Liver (tissue), 9 donors: Measurements from ENCODE around the gene TCF7L2. TPM values are rescaled to one million over a fixed set of nuclear protein-coding genes. Genes with fewer than 3 reads are reported as not detected.

Experiments
- DNase-seq: peaks from one replicate; pipeline ENCODE4 v3.0.0-alpha.2; 2017; ENCODE audit warnings: low spot score
- H3K27ac ChIP-seq, 2 donors: one replicate each; pipeline ENCODE4 v1.7.0; 2013; ENCODE audit warnings: inconsistent platforms in 2 of 2, low read length in 2 of 2, control low read depth in 1 of 2, low read depth in 1 of 2, mild to moderate bottlenecking in 1 of 2
- H3K27me3 ChIP-seq, 4 donors: one replicate each; pipeline versions ENCODE4 v1.6.1 to v1.7.0; 2013; ENCODE audit warnings: low read length in 3 of 4, inconsistent platforms in 1 of 4, mild to moderate bottlenecking in 1 of 4, moderate library complexity in 1 of 4; ENCODE audit not compliant: control insufficient read depth in 4 of 4, insufficient read depth in 4 of 4
- H3K36me3 ChIP-seq, 4 donors: one replicate each; pipeline versions ENCODE4 v1.6.1 to v1.7.0; 2013; ENCODE audit warnings: low read length in 3 of 4, mild to moderate bottlenecking in 3 of 4, low read depth in 1 of 4, moderate library complexity in 1 of 4; ENCODE audit not compliant: control insufficient read depth in 4 of 4, insufficient read depth in 3 of 4
- H3K4me1 ChIP-seq, 4 donors: one replicate each; pipeline versions ENCODE4 v1.6.1 to v1.7.0; 2013; ENCODE audit warnings: low read length in 3 of 4, mild to moderate bottlenecking in 3 of 4, moderate library complexity in 1 of 4; ENCODE audit not compliant: control insufficient read depth in 4 of 4, insufficient read depth in 4 of 4
- H3K4me3 ChIP-seq, 3 donors: one replicate each; pipeline versions ENCODE4 v1.6.1 to v1.7.0; 2013; ENCODE audit warnings: low read length in 3 of 3, control low read depth in 1 of 3, low read depth in 1 of 3, mild to moderate bottlenecking in 1 of 3
- H3K9ac ChIP-seq, 2 donors: one replicate each; pipeline ENCODE4 v1.7.0; 2013; ENCODE audit warnings: low read length in 2 of 2, mild to moderate bottlenecking in 2 of 2, moderate library complexity in 2 of 2, control low read depth in 1 of 2, low read depth in 1 of 2
- H3K9me3 ChIP-seq, 4 donors: one replicate each; pipeline versions ENCODE4 v1.6.1 to v1.7.0; 2013; ENCODE audit warnings: low read length in 3 of 4; ENCODE audit not compliant: control insufficient read depth in 4 of 4
- ATF3 ChIP-seq: IDR thresholded peaks from 2 replicates; pipeline ENCODE4 v1.6.1; 2016; ENCODE audit warnings: antibody characterized with exemption
- CTCF ChIP-seq: fragments of 150-350 bp; IDR thresholded peaks from 2 replicates; pipeline ENCODE4 v1.5.1; 2017; ENCODE audit warnings: improper control_type of control experiment, low read depth, low read length; ENCODE audit not compliant: missing input control
- EGR1 ChIP-seq, 2 donors: IDR thresholded peaks; 2 replicates each; pipeline ENCODE4 v1.6.1; 2016 to 2018; ENCODE audit warnings: antibody characterized with exemption in 2 of 2, low read depth in 2 of 2
- FOXA1 ChIP-seq: IDR thresholded peaks from 2 replicates; pipeline ENCODE4 v1.6.1; 2016; ENCODE audit warnings: antibody characterized with exemption
- FOXA2 ChIP-seq: IDR thresholded peaks from 2 replicates; pipeline ENCODE4 v1.6.1; 2016; ENCODE audit warnings: antibody characterized with exemption
- GABPA ChIP-seq, 2 donors: IDR thresholded peaks in 1 of 2; conservative IDR thresholded peaks in 1 of 2; 2 replicates each; pipeline ENCODE4 v1.6.1; 2016; ENCODE audit warnings: antibody characterized with exemption in 2 of 2, mild to moderate bottlenecking in 1 of 2, moderate library complexity in 1 of 2
- HNF4A ChIP-seq, 2 donors: conservative IDR thresholded peaks; 2 replicates each; pipeline ENCODE4 v1.6.1; 2016; ENCODE audit warnings: antibody characterized with exemption in 2 of 2, mild to moderate bottlenecking in 2 of 2
- HNF4G ChIP-seq: IDR thresholded peaks from 2 replicates; pipeline ENCODE4 v1.6.1; 2016; ENCODE audit warnings: antibody characterized with exemption
- JUND ChIP-seq, 2 donors: IDR thresholded peaks; 2 replicates each; pipeline ENCODE4 v1.6.1; 2016; ENCODE audit warnings: antibody characterized with exemption in 2 of 2
- MAX ChIP-seq: IDR thresholded peaks from 2 replicates; pipeline ENCODE4 v1.6.1; 2016; ENCODE audit warnings: antibody characterized with exemption
- NR2F2 ChIP-seq: IDR thresholded peaks from 2 replicates; pipeline ENCODE4 v1.6.1; 2016; ENCODE audit warnings: antibody characterized with exemption
- RAD21 ChIP-seq, 2 donors: IDR thresholded peaks; 2 replicates each; pipeline ENCODE4 v1.6.1; 2016; ENCODE audit warnings: antibody characterized with exemption in 2 of 2, mild to moderate bottlenecking in 2 of 2
- REST ChIP-seq: IDR thresholded peaks from 2 replicates; pipeline ENCODE4 v1.6.1; 2016; ENCODE audit warnings: antibody characterized with exemption, mild to moderate bottlenecking
- RXRA ChIP-seq, 2 donors: IDR thresholded peaks; 2 replicates each; pipeline ENCODE4 v1.6.1; 2017 to 2018; ENCODE audit warnings: antibody characterized with exemption in 2 of 2, mild to moderate bottlenecking in 1 of 2
- SP1 ChIP-seq: IDR thresholded peaks from 2 replicates; pipeline ENCODE4 v1.6.1; 2018; ENCODE audit warnings: antibody characterized with exemption, mild to moderate bottlenecking
- TAF1 ChIP-seq: conservative IDR thresholded peaks from 2 replicates; pipeline ENCODE4 v1.6.1; 2016; ENCODE audit warnings: antibody characterized with exemption, mild to moderate bottlenecking
- YY1 ChIP-seq: IDR thresholded peaks from 2 replicates; pipeline ENCODE4 v1.6.1; 2016; ENCODE audit warnings: antibody characterized with exemption, mild to moderate bottlenecking
- ZBTB33 ChIP-seq: IDR thresholded peaks from 2 replicates; pipeline ENCODE4 v1.6.1; 2016; ENCODE audit warnings: antibody characterized with exemption
- WGBS: extraction: QIAGEN DNeasy Blood & Tissue Kit; methylation state at CpG from one replicate; pipeline ENCODE4 v1.1.7; 2013; 5-methylcytosine and 5-hydroxymethylcytosine counted together
- polyA plus RNA-seq, 2 donors: library from polyadenylated mRNA; stranded (reverse) in 1 of 2; unstranded in 1 of 2; fragments of 200-250 nt in 1 of 2; fragments of >200 nt in 1 of 2; fragmentation: Nextera tagmentation in 1 of 2; extraction: Ambion mirVana in 1 of 2; gene quantifications; one replicate each; pipeline versions ENCODE4 v1.2.1 to v1.2.3, GENCODE V29; 2013 to 2015
- total RNA-seq, 2 donors: library from RNA; depleted of rRNA; stranded (reverse); fragments of >200 nt; gene quantifications; one replicate each; pipeline ENCODE4 v1.2.3, GENCODE V29; 2014
- donor health status: healthy.
- donor health status: healthy.
- donor health status: healthy.
- donor health status: healthy.
- donor health status: healthy.

TCF7L2 gene
- total and polyA plus RNA-seq, 4 donors = 4.9 to 18.0 (median 8.3) TPM

- TF ChIP-seq RAD21 (IDR thresholded peaks at IDR 0.05) = no peak
- no peak overlapping the region for H3K27ac ChIP-seq
Observed at GRCh38 chr10:113068178-113068890, 118.3 kb downstream of the TCF7L2 start.

GRCh38 chr10:113069595-113069994, 119.5 kb downstream of the TCF7L2 start:
- Histone ChIP-seq H3K9ac (no peak overlapping the region), H3K4me3 (no peak overlapping the region), H3K9me3 (no peaks in the 10 kb centered on the region), H3K36me3 (peaks cover 2 to 5% (median 3%) of the 10 kb centered on the region in 4 donors), H3K27me3 (no peaks in the 10 kb centered on the region), H3K4me1 (peaks cover 8 to 30% (median 24%) of the 10 kb centered on the region in 4 donors), H3K27ac (no peak overlapping the region)
- 97% methylated on average over 7 of the region's 7 CpGs for WGBS
- DNase-seq = no peak
- TF ChIP-seq JUND (IDR thresholded peaks at IDR 0.05) = no peak
- no peak for TF ChIP-seq HNF4G
- no peak for TF ChIP-seq ZBTB33
- TF ChIP-seq ATF3 = no peak
- TF ChIP-seq REST = no peak
- no peak for TF ChIP-seq EGR1 (IDR thresholded peaks at IDR 0.05; ENCODE audit: low read depth in 2 of 2)
- no peak for TF ChIP-seq HNF4A (conservative IDR thresholded peaks at IDR 0.05)
- no peak for TF ChIP-seq MAX
- no peak for TF ChIP-seq RXRA (IDR thresholded peaks at IDR 0.05)
- TF ChIP-seq FOXA2 = no peak
- TF ChIP-seq FOXA1 = no peak
- no peak for TF ChIP-seq YY1
- TF ChIP-seq NR2F2 = no peak
- no peak for TF ChIP-seq GABPA (IDR thresholded peaks at IDR 0.05 in 1 of 2, conservative IDR thresholded peaks at IDR 0.05 in 1 of 2)
- TF ChIP-seq TAF1 = no peak
- TF ChIP-seq RAD21 (IDR thresholded peaks at IDR 0.05) = no peak
- no peak for TF ChIP-seq SP1
- no peak for TF ChIP-seq CTCF

More at GRCh38 chr10:113068178-113068890, 118.3 kb downstream of the TCF7L2 start:
- no peaks in the 10 kb centered on the region for H3K9me3 ChIP-seq
- no peaks in the 10 kb centered on the region for H3K27me3 ChIP-seq
- peaks cover 6 to 30% (median 23%) of the 10 kb centered on the region in 4 donors for H3K4me1 ChIP-seq
- no peak overlapping the region for H3K9ac ChIP-seq
- peaks cover 2 to 5% (median 3%) of the 10 kb centered on the region in 4 donors for H3K36me3 ChIP-seq
- DNase-seq = no peak
- 96% methylated on average over 13 of the region's 13 CpGs for WGBS
- H3K4me3 ChIP-seq = no peak overlapping the region
